Mononuclear cell (primary cell): ENCODE results near the gene FOXD1. TPM values are rescaled to one million over a fixed set of nuclear protein-coding genes. Genes with fewer than 3 reads are reported as not detected.
"Not testable (repeated sequence)": the region's sequence is repeated elsewhere in the genome, so short reads cannot be mapped to it uniquely, and the experiment has no call there.

Source experiments
- H3K27me3 ChIP-seq: 2 replicates; pipeline ENCODE4 v1.6.0; 2011; ENCODE audit warnings: low read length, control low read depth; ENCODE audit not compliant: insufficient read depth
- H3K4me1 ChIP-seq: 2 replicates; pipeline ENCODE4 v1.5.1; 2011; ENCODE audit warnings: mild to moderate bottlenecking, low read length, control low read depth; ENCODE audit not compliant: insufficient read depth
- H3K4me3 ChIP-seq: 2 replicates; pipeline ENCODE4 v1.5.1; 2011; ENCODE audit warnings: mild to moderate bottlenecking, low read length, moderate library complexity
- H3K9me3 ChIP-seq: 2 replicates; pipeline ENCODE4 v1.5.1; 2011; ENCODE audit warnings: low read depth, mild to moderate bottlenecking, control low read depth, low read length
- total RNA-seq: library from RNA; depleted of rRNA; stranded (reverse); fragments of >200 nt; gene quantifications from one replicate; pipeline ENCODE4 v1.2.3, GENCODE V29; 2012

Gene FOXD1
- total RNA-seq: 0.10 TPM

GRCh38 chr5:73448463-73449136, at the start of gene FOXD1:
Gene FOXD1 (minus strand): TSS chr5:73448777. CDS start chr5:73448362, 415 bp downstream.
- Histone ChIP-seq H3K27me3 (peaks cover 85% of the 10 kb centered on the region), H3K4me1 (peaks cover 28% of the 10 kb centered on the region), H3K9me3 (no peaks in the 10 kb centered on the region), H3K4me3 (peak within 1 kb of the TSS; percentile 26)

- Histone ChIP-seq H3K27me3 (peaks cover 4% of the 10 kb centered on the region), H3K4me1 (peaks cover 26% of the 10 kb centered on the region), H3K4me3 (peak overlapping the region; percentile 93), H3K9me3 (no peaks in the 10 kb centered on the region)
These were observed 49.0 kb upstream of the FOXD1 start for GRCh38 chr5:73497497-73498056.

GRCh38 chr5:73496984-73497457, 48.4 kb upstream of the FOXD1 start:
- Histone ChIP-seq H3K4me3 (no peak overlapping the region), H3K4me1 (peaks cover 26% of the 10 kb centered on the region), H3K27me3 (peaks cover 10% of the 10 kb centered on the region), H3K9me3 (no peaks in the 10 kb centered on the region)

- Histone ChIP-seq H3K9me3 (no peaks in the 10 kb centered on the region), H3K4me3 (no peak overlapping the region), H3K4me1 (peaks cover 19% of the 10 kb centered on the region), H3K27me3 (peaks cover 12% of the 10 kb centered on the region)
These were observed 47.3 kb upstream of the FOXD1 start for GRCh38 chr5:73495772-73496335.

- Histone ChIP-seq H3K9me3 (no peaks in the 10 kb centered on the region), H3K4me3 (no peak overlapping the region), H3K4me1 (peaks cover 18% of the 10 kb centered on the region), H3K27me3 (peaks cover 12% of the 10 kb centered on the region)
These were observed 46.1 kb upstream of the FOXD1 start for GRCh38 chr5:73494721-73495120.

- H3K9me3 ChIP-seq: no peaks in the 10 kb centered on the region
- peaks cover 9% of the 10 kb centered on the region for H3K4me1 ChIP-seq
- no peak overlapping the region for H3K4me3 ChIP-seq
- peaks cover 12% of the 10 kb centered on the region for H3K27me3 ChIP-seq
These were observed 44.8 kb upstream of the FOXD1 start for GRCh38 chr5:73493421-73493820.

GRCh38 chr5:73491155-73491554, 42.6 kb upstream of the FOXD1 start:
- H3K4me1 ChIP-seq: no peaks in the 10 kb centered on the region
- H3K27me3 ChIP-seq: peaks cover 16% of the 10 kb centered on the region
- H3K4me3 ChIP-seq: no peak overlapping the region
- no peaks in the 10 kb centered on the region for H3K9me3 ChIP-seq

GRCh38 chr5:73490088-73490487, 41.5 kb upstream of the FOXD1 start:
- H3K4me1 ChIP-seq: no peaks in the 10 kb centered on the region
- no peak overlapping the region for H3K4me3 ChIP-seq
- peaks cover 16% of the 10 kb centered on the region for H3K27me3 ChIP-seq
- H3K9me3 ChIP-seq: no peaks in the 10 kb centered on the region

GRCh38 chr5:73488806-73489205, 40.2 kb upstream of the FOXD1 start:
- H3K4me3 ChIP-seq: no peak overlapping the region
- peaks cover 16% of the 10 kb centered on the region for H3K27me3 ChIP-seq
- H3K9me3 ChIP-seq: no peaks in the 10 kb centered on the region
- no peaks in the 10 kb centered on the region for H3K4me1 ChIP-seq

GRCh38 chr5:73487815-73488214, 39.2 kb upstream of the FOXD1 start:
- Histone ChIP-seq H3K4me3 (no peak overlapping the region), H3K27me3 (peaks cover 12% of the 10 kb centered on the region), H3K4me1 (no peaks in the 10 kb centered on the region), H3K9me3 (no peaks in the 10 kb centered on the region)

- not testable (repeated sequence) for H3K4me1 ChIP-seq, H3K4me3 ChIP-seq, H3K9me3 ChIP-seq, H3K27me3 ChIP-seq
These were observed 38.7 kb upstream of the FOXD1 start for GRCh38 chr5:73487257-73487656.

- H3K4me3 ChIP-seq: no peak overlapping the region
- H3K4me1 ChIP-seq: no peaks in the 10 kb centered on the region
- no peaks in the 10 kb centered on the region for H3K9me3 ChIP-seq
- H3K27me3 ChIP-seq: peaks cover 6% of the 10 kb centered on the region
These were observed 37.7 kb upstream of the FOXD1 start for GRCh38 chr5:73486119-73486899.

- H3K27me3 ChIP-seq: peaks cover 12% of the 10 kb centered on the region
- no peaks in the 10 kb centered on the region for H3K4me1 ChIP-seq
- H3K4me3 ChIP-seq: no peak overlapping the region
- H3K9me3 ChIP-seq: no peaks in the 10 kb centered on the region
These were observed 37.1 kb upstream of the FOXD1 start for GRCh38 chr5:73485715-73486114.

GRCh38 chr5:73484511-73484910, 35.9 kb upstream of the FOXD1 start:
- Histone ChIP-seq H3K27me3 (peaks cover 12% of the 10 kb centered on the region), H3K4me1 (no peaks in the 10 kb centered on the region), H3K9me3 (no peaks in the 10 kb centered on the region), H3K4me3 (no peak overlapping the region)

- Histone ChIP-seq H3K4me1 (no peaks in the 10 kb centered on the region), H3K9me3 (no peaks in the 10 kb centered on the region), H3K27me3 (peaks cover 12% of the 10 kb centered on the region), H3K4me3 (no peak overlapping the region)
These were observed 35.1 kb upstream of the FOXD1 start for GRCh38 chr5:73483676-73484075.
